Heart right ventricle (tissue), 16 donors: ENCODE measurements around the gene NEURL3. TPM values are rescaled to one million over a fixed set of nuclear protein-coding genes. Genes with fewer than 3 reads are reported as not detected.

ENCODE experiments used
- ATAC-seq, 8 donors: fragments of 200-7000 bp; cut with Tn5 transposase; one replicate each; pipeline ENCODE4 v1.9.1; 2020; ENCODE audit warnings: mild to moderate bottlenecking in 8 of 8, moderate library complexity in 8 of 8, moderate number of reproducible peaks in 1 of 8
- DNase-seq, 2 donors: peaks; one replicate each; pipeline ENCODE4 v3.0.0-alpha.2; 2020
- H3K27ac ChIP-seq, 10 donors: fragments of 200-600 bp; sonication (generic) in 2 of 10; one replicate each; pipeline versions ENCODE4 v1.5.0 to v1.8.0; 2020 to 2022; ENCODE audit warnings: mild to moderate bottlenecking in 3 of 10
- H3K27me3 ChIP-seq, 7 donors: fragments of 200-600 bp; one replicate each; pipeline ENCODE4 v1.8.0; 2021 to 2022; ENCODE audit warnings: mild to moderate bottlenecking in 2 of 7
- H3K36me3 ChIP-seq, 9 donors: fragments of 200-600 bp; sonication (generic) in 1 of 9; one replicate each; pipeline versions ENCODE4 v1.5.0 to v1.8.0; 2020 to 2022; ENCODE audit warnings: mild to moderate bottlenecking in 2 of 9
- H3K4me1 ChIP-seq, 9 donors: fragments of 200-600 bp; sonication (generic) in 1 of 9; one replicate each; pipeline versions ENCODE4 v1.5.0 to v1.8.0; 2020 to 2022; ENCODE audit warnings: mild to moderate bottlenecking in 4 of 9
- H3K4me3 ChIP-seq, 10 donors: fragments of 200-600 bp; sonication (generic) in 2 of 10; one replicate each; pipeline versions ENCODE4 v1.5.0 to v1.8.0; 2020 to 2022; ENCODE audit warnings: mild to moderate bottlenecking in 7 of 10, moderate library complexity in 2 of 10
- H3K9me3 ChIP-seq, 11 donors: fragments of 200-600 bp in 10 of 11; sonication (generic) in 2 of 11; one replicate each; pipeline versions ENCODE4 v1.5.0 to v1.8.0; 2013 to 2022; ENCODE audit warnings: mild to moderate bottlenecking in 2 of 11, control low read depth in 1 of 11, moderate library complexity in 1 of 11
- WGBS, 2 donors: extraction: QIAGEN DNeasy Blood & Tissue Kit; methylation state at CpG; one replicate each; pipeline ENCODE4 v1.1.7; 2013; ENCODE audit warnings: inconsistent platforms in 1 of 2; 5-methylcytosine and 5-hydroxymethylcytosine counted together
- intact Hi-C, 10 donors: fragments of 100-400 bp; cut with DNase I; formaldehyde crosslinking; loops; one replicate each; pipeline versions ENCODE4 v1.11.1 to v1.14.2; 2022
- polyA plus RNA-seq, 2 donors: library from polyadenylated mRNA; stranded (reverse); fragments of 200-250 nt; gene quantifications; one replicate each; pipeline ENCODE4 v1.2.3, GENCODE V29; 2013
- total RNA-seq, 10 donors: library from RNA; stranded (reverse); fragmentation: NEBNext Ultra II Directional in 3 of 10; extraction: Animal tissue kit (Norgen Biotek cat#: 25700) in 3 of 10; gene quantifications; one replicate each; pipeline versions ENCODE4 v1.2.1 to v1.2.4, GENCODE V29; 2021 to 2023
- TF ChIP-seq, protein P1 (sequence below), 9 donors: fragments of 200-600 bp; sonication (generic) in 2 of 9; IDR thresholded peaks; one replicate each; pipeline versions ENCODE4 v1.5.0 to v1.8.0; 2021 to 2022; ENCODE audit warnings: antibody characterized with exemption in 9 of 9, mild to moderate bottlenecking in 5 of 9, moderate library complexity in 1 of 9
- donor health status: Arrhythmogenic right ventricular cardiomyopathy.
- donor health status: ischemic (EF 13 %, LVEDD 7.1; RV severe dilation, severe dysfunction).
- donor health status: healthy with polysubstance abuse.
- donor health status: DM: no; HTN: yes; CAD: no.
- donor health status: DM: no; HTN: no; CAD: no.
- donor health status: ischemic (EF 25% LVEDD 6.9; RV normal size, moderate dysfunction).
- donor health status: ischemic (EF 25% LVEDD 5.7; RV mildly dilated, moderate dysfunction).
- donor health status: healthy.
- donor health status: DM: yes; HTN: yes; CAD: no.
- donor health status: Ischemic cardiomyopathy.
- donor health status: ischemic (EF 35%, LVEDD 5.7; RV mildly dilated, moderate dysfunction).
- donor health status: nonischemic (EF 11% LVEDD 7.7; RV severe dilation, severe dysfunction).
- donor health status: DM: yes; HTN: yes; CAD: no.
- donor health status: PGD.
- donor health status: ischemic (EF 29% LVEDD 5.4; RV normal size, mild dysfunction).
- donor health status: nonischemic (EF 23%, LVEDD 6.1; RV moderate dilation, normal function).

NEURL3 gene
- total and polyA plus RNA-seq, 12 donors = 0.06 to 0.67 (median 0.30) TPM; not detected in 8

GRCh38 chr2:96526615-96527285 lies 21.6 kb upstream of the NEURL3 start:
- Histone ChIP-seq H3K4me1 (peaks cover 20 to 67% (median 47%) of the 10 kb centered on the region in 9 donors), H3K4me3 (peak overlapping the region; percentile 41 to 63 (median 58)), H3K9me3 (no peaks in the 10 kb centered on the region), H3K27me3 (no peaks in the 10 kb centered on the region), H3K27ac (peak overlapping the region; percentile 46 to 100 (median 94)), H3K36me3 (no peaks in the 10 kb centered on the region)
- no peak for DNase-seq
- ATAC-seq = no peak
- TF ChIP-seq, protein P1, sequence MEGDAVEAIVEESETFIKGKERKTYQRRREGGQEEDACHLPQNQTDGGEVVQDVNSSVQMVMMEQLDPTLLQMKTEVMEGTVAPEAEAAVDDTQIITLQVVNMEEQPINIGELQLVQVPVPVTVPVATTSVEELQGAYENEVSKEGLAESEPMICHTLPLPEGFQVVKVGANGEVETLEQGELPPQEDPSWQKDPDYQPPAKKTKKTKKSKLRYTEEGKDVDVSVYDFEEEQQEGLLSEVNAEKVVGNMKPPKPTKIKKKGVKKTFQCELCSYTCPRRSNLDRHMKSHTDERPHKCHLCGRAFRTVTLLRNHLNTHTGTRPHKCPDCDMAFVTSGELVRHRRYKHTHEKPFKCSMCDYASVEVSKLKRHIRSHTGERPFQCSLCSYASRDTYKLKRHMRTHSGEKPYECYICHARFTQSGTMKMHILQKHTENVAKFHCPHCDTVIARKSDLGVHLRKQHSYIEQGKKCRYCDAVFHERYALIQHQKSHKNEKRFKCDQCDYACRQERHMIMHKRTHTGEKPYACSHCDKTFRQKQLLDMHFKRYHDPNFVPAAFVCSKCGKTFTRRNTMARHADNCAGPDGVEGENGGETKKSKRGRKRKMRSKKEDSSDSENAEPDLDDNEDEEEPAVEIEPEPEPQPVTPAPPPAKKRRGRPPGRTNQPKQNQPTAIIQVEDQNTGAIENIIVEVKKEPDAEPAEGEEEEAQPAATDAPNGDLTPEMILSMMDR (IDR thresholded peaks at IDR 0.05) = no peak
- 85 to 87% methylated on average over 29 of the region's 29 CpGs for WGBS, 2 donors
- intact Hi-C loops = loop anchor here in 1 of 10 donors (1.0 kb wide), 1 partner anchor 28 kb away; no protein-coding TSS in a partner anchor

DNA sequence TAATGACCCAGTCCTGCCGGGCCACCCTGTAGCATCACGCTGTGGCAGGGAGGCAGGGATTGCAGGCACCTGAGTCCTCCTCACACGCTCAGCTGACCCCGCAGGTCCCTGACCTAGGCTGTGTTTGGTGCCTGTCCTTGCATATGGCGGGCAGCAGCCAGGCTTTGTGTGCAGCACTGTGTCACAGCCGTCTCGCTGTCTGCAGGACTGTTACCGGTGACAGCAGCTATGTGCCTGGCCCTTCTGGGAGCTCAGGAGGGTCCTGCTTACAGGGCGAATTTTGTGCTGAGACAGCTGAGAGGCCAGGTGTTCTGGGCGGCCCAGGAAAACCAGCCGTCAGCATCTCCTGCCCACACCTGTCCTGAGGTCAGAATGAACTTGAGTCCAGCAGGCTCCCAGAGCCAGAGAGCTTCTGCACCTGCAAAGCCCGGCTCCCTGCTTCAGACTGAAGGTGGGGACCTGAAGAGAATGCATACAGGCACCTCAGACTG lies 21.0 kb upstream of the NEURL3 start:
- H3K4me1 ChIP-seq = peaks cover 16 to 61% (median 41%) of the 10 kb centered on the region in 9 donors
- no peaks in the 10 kb centered on the region for H3K36me3 ChIP-seq
- H3K27ac ChIP-seq = no peak overlapping the region
- no peak for DNase-seq
- TF ChIP-seq, protein P1 (IDR thresholded peaks at IDR 0.05) = no peak
- intact Hi-C loops = no loop called here
- H3K27me3 ChIP-seq = no peaks in the 10 kb centered on the region
- 96 to 97% methylated on average over 12 of the region's 12 CpGs for WGBS, 2 donors
- no peak overlapping the region for H3K4me3 ChIP-seq
- no peak for ATAC-seq
- H3K9me3 ChIP-seq = no peaks in the 10 kb centered on the region

GRCh38 chr2:96525211-96525507 lies 20.0 kb upstream of the NEURL3 start:
- intact Hi-C loops = no loop called here
- TF ChIP-seq, protein P1 (IDR thresholded peaks at IDR 0.05) = no peak
- Histone ChIP-seq H3K36me3 (no peaks in the 10 kb centered on the region), H3K27ac (no peak overlapping the region), H3K4me3 (no peak overlapping the region), H3K27me3 (no peaks in the 10 kb centered on the region), H3K4me1 (peaks cover 16 to 51% (median 36%) of the 10 kb centered on the region in 9 donors), H3K9me3 (no peaks in the 10 kb centered on the region)
- ATAC-seq (no peak), DNase-seq (no peak)
- WGBS, 2 donors = 94% methylated on average over 4 of the region's 4 CpGs

DNA sequence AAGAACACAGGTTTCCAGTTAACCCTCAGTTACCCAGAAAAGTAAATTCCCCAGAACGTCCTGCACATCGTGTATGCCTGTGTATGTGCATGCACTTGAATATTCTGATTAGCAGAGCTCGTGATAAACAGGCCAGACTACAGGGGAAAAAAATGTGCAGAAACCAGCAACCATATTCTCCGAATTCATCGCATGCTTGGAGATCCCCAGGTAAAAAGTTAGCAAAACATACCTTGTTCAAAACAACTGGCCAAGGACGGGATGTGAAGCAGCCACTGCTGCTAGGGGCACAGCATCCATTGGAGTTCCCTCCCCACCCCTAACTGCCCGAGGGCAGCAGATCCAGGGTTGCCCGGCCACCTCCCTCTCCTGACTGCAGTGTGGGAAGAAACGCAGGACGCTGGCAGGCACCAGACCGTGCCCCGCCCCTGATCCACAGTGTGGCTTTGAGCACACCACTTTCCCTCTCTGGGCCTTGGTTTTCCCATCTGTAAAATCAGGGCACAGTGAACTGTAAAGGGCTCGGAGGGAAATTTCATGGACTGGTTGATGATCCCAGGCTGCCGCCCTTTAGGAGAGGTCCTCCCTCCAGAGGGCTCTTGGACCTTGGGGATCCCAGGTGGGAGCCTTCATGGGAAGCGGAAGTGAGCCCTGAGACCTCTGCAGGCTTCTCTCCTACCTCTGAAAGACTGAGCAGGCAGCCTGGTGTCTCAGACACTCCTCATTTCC lies 19.5 kb upstream of the NEURL3 start:
- 79 to 82% methylated on average over 15 of the region's 15 CpGs for WGBS, 2 donors
- ATAC-seq (no peak), DNase-seq (no peak)
- peaks cover 16 to 46% (median 31%) of the 10 kb centered on the region in 9 donors for H3K4me1 ChIP-seq
- no peaks in the 10 kb centered on the region for H3K9me3 ChIP-seq
- H3K4me3 ChIP-seq = no peak overlapping the region
- intact Hi-C loops = no loop called here
- H3K27ac ChIP-seq = no peak overlapping the region
- no peaks in the 10 kb centered on the region for H3K27me3 ChIP-seq
- TF ChIP-seq, protein P1 (IDR thresholded peaks at IDR 0.05) = no peak
- H3K36me3 ChIP-seq = no peaks in the 10 kb centered on the region
